Cardiac muscle cell (in vitro differentiated cells and primary cell): ENCODE data around the gene HCRT. TPM values are rescaled to one million over a fixed set of nuclear protein-coding genes. Genes with fewer than 3 reads are reported as not detected.
"Not testable (repeated sequence)": the region's sequence is repeated elsewhere in the genome, so short reads cannot be mapped to it uniquely, and the experiment has no call there.

Experiments used
- DNase-seq, 2 donors: peaks; one replicate each; pipeline versions ENCODE4 v3.0.0 to v3.0.0-alpha.2; 2010 to 2017; ENCODE audit warnings: low read depth in 1 of 2, low spot score in 1 of 2
- H3K27ac ChIP-seq: fragments of 200-600 bp; sonication (generic); 2 replicates; pipeline ENCODE4 v1.5.1; 2016
- H3K27me3 ChIP-seq: fragments of 200-600 bp; sonication (generic); 2 replicates; pipeline ENCODE4 v1.6.0; 2016; ENCODE audit warnings: control low read depth
- H3K36me3 ChIP-seq: fragments of 200-600 bp; sonication (generic); 2 replicates; pipeline ENCODE4 v1.5.1; 2016; ENCODE audit warnings: control low read depth
- H3K4me1 ChIP-seq: fragments of 200-600 bp; sonication (generic); 2 replicates; pipeline ENCODE4 v1.8.1; 2017; ENCODE audit warnings: low read depth, mild to moderate bottlenecking, mixed run types
- H3K4me3 ChIP-seq: fragments of 200-600 bp; sonication (generic); 2 replicates; pipeline ENCODE4 v1.5.1; 2016; ENCODE audit warnings: mild to moderate bottlenecking
- H3K9me3 ChIP-seq: fragments of 200-600 bp; sonication (generic); 2 replicates; pipeline ENCODE4 v1.5.1; 2017; ENCODE audit warnings: low read depth, mild to moderate bottlenecking, control low read depth
- CTCF ChIP-seq: IDR thresholded peaks from 2 replicates; pipeline ENCODE4 v1.5.1; 2012; ENCODE audit warnings: low read depth, mild to moderate bottlenecking, low read length
- polyA plus RNA-seq: library from polyadenylated mRNA; unstranded; fragments of >200 nt; fragmentation: Nextera tagmentation; extraction: Ambion mirVana; gene quantifications from 2 replicates; pipeline ENCODE4 v1.2.1, GENCODE V29; 2016
- total RNA-seq: library from RNA; depleted of rRNA; stranded (reverse); fragments of >200 nt; gene quantifications from 2 replicates; pipeline ENCODE4 v1.2.3, GENCODE V29; 2016

Gene HCRT
- total and polyA plus RNA-seq, 2 experiments from 2014 or later: 1.3 TPM; not detected in 1

GRCh38 chr17:42188749-42189650 is 3.7 kb upstream of the HCRT start:
- H3K9me3 ChIP-seq: no peaks in the 10 kb centered on the region
- TF ChIP-seq CTCF: no peak
- H3K4me1 ChIP-seq: peaks cover 9% of the 10 kb centered on the region
- H3K27me3 ChIP-seq: no peaks in the 10 kb centered on the region
- DNase-seq: no peak
- H3K4me3 ChIP-seq: no peak overlapping the region
- H3K36me3 ChIP-seq: no peaks in the 10 kb centered on the region
- H3K27ac ChIP-seq: no peak overlapping the region

- no peak for DNase-seq
- Histone ChIP-seq H3K4me1 (peaks cover 14% of the 10 kb centered on the region), H3K9me3 (no peaks in the 10 kb centered on the region), H3K4me3 (no peak overlapping the region), H3K36me3 (no peaks in the 10 kb centered on the region), H3K27ac (no peak overlapping the region), H3K27me3 (peaks cover 10% of the 10 kb centered on the region)
- TF ChIP-seq CTCF: no peak
Measured at GRCh38 chr17:42187833-42188232, 2.6 kb upstream of the HCRT start.

- Histone ChIP-seq H3K4me1 (peaks cover 14% of the 10 kb centered on the region), H3K27ac (peak overlapping the region; percentile 2), H3K27me3 (peaks cover 26% of the 10 kb centered on the region)
- not testable (repeated sequence) for H3K4me3 ChIP-seq, DNase-seq, H3K9me3 ChIP-seq, H3K36me3 ChIP-seq
Measured at GRCh38 chr17:42186191-42186590, 939 bp upstream of the HCRT start.

- Histone ChIP-seq H3K4me3 (no peak overlapping the region), H3K9me3 (no peaks in the 10 kb centered on the region), H3K4me1 (peaks cover 16% of the 10 kb centered on the region), H3K27me3 (peaks cover 33% of the 10 kb centered on the region), H3K27ac (peak overlapping the region; percentile 2), H3K36me3 (no peaks in the 10 kb centered on the region)
- no peak for TF ChIP-seq CTCF
- DNase-seq: no peak
Measured at GRCh38 chr17:42185621-42185930, 324 bp upstream of the HCRT start.

- peak; percentile 70 for TF ChIP-seq CTCF
- Histone ChIP-seq H3K36me3 (no peaks in the 10 kb centered on the region), H3K9me3 (no peaks in the 10 kb centered on the region), H3K27ac (no peak overlapping the region), H3K27me3 (peaks cover 46% of the 10 kb centered on the region), H3K4me1 (peaks cover 19% of the 10 kb centered on the region), H3K4me3 (peak overlapping the region; percentile 27)
- DNase-seq: peak; percentile 81 to 88
Measured at GRCh38 chr17:42183741-42184711, 1.2 kb downstream of the HCRT start.
